Karpas-422 (cell line): ENCODE data around the gene IKZF3. TPM values are rescaled to one million over a fixed set of nuclear protein-coding genes. Genes with fewer than 3 reads are reported as not detected.
"Not testable (repeated sequence)": the region's sequence is repeated elsewhere in the genome, so short reads cannot be mapped to it uniquely, and the experiment has no call there.

Source experiments
- DNase-seq: peaks from one replicate; pipeline ENCODE4 v3.0.0-alpha.2; 2015
- H2AFZ ChIP-seq: fragments of 200-600 bp; sonication (generic); 2 replicates; pipeline ENCODE4 v1.6.1; 2014; ENCODE audit warnings: antibody characterized with exemption, low read length, mixed read lengths
- H3K27ac ChIP-seq: fragments of 200-600 bp; sonication (generic); 2 replicates; pipeline ENCODE4 v1.5.1; 2014; ENCODE audit warnings: mild to moderate bottlenecking, low read length, moderate library complexity
- H3K27me3 ChIP-seq: fragments of 200-600 bp; sonication (generic); 2 replicates; pipeline ENCODE4 v1.6.1; 2014; ENCODE audit warnings: low read length, mixed read lengths
- H3K36me3 ChIP-seq: fragments of 200-600 bp; sonication (generic); 2 replicates; pipeline ENCODE4 v1.6.1; 2014; ENCODE audit warnings: low read length, mixed read lengths; ENCODE audit not compliant: insufficient read depth
- H3K4me1 ChIP-seq: fragments of 200-600 bp; sonication (generic); 2 replicates; pipeline ENCODE4 v1.6.1; 2014; ENCODE audit warnings: mild to moderate bottlenecking, low read length, mixed read lengths
- H3K4me2 ChIP-seq: fragments of 200-600 bp; sonication (generic); 2 replicates; pipeline ENCODE4 v1.6.1; 2014; ENCODE audit warnings: low read length, low read depth, mild to moderate bottlenecking; ENCODE audit not compliant: poor library complexity, severe bottlenecking
- H3K4me3 ChIP-seq: fragments of 200-600 bp; sonication (generic); 2 replicates; pipeline ENCODE4 v1.5.1; 2014; ENCODE audit warnings: mild to moderate bottlenecking, antibody characterized with exemption, low read length, mixed read lengths
- H3K79me2 ChIP-seq: fragments of 200-600 bp; sonication (generic); 2 replicates; pipeline ENCODE4 v1.6.1; 2014; ENCODE audit warnings: mild to moderate bottlenecking, low read length, mixed read lengths
- H3K9ac ChIP-seq: fragments of 200-600 bp; sonication (generic); 2 replicates; pipeline ENCODE4 v1.6.0; 2014; ENCODE audit warnings: low read length
- H3K9me2 ChIP-seq: fragments of 200-600 bp; sonication (generic), shearing (Covaris generic); replicated peaks from 2 replicates; pipeline ENCODE4 v1.6.0; 2014; ENCODE audit warnings: mild to moderate bottlenecking, low read length, moderate library complexity; ENCODE audit not compliant: insufficient read depth
- H3K9me3 ChIP-seq: fragments of 300-700, 200-600 bp; sonication (generic); 2 replicates; pipeline ENCODE4 v1.6.1; 2014; ENCODE audit warnings: low read length, mixed read lengths
- H4K20me1 ChIP-seq: fragments of 200-600 bp; sonication (generic); 2 replicates; pipeline ENCODE4 v1.6.1; 2014; ENCODE audit warnings: mild to moderate bottlenecking, antibody characterized with exemption, low read length, low read depth; ENCODE audit not compliant: insufficient read depth
- total RNA-seq: library from RNA; depleted of rRNA; stranded (reverse); fragments of >200 nt; shearing (Covaris generic); gene quantifications from 2 replicates; pipeline ENCODE4 v1.2.3, GENCODE V29; 2014; ENCODE audit warnings: low replicate concordance

Gene IKZF3
- total RNA-seq, 1 experiment from 2014 or later: 137 TPM

GRCh38 chr17:39867084-39867879 is 3.2 kb upstream of the IKZF3 start:
- H3K4me3 ChIP-seq: no peak overlapping the region
- no peaks in the 10 kb centered on the region for H3K9me3 ChIP-seq
- peaks cover 25% of the 10 kb centered on the region for H3K79me2 ChIP-seq
- no peaks in the 10 kb centered on the region for H3K36me3 ChIP-seq
- H3K27me3 ChIP-seq: no peaks in the 10 kb centered on the region
- H3K4me2 ChIP-seq: no peak overlapping the region
- H3K9ac ChIP-seq: no peak overlapping the region
- H4K20me1 ChIP-seq: no peaks in the 10 kb centered on the region
- H3K9me2 ChIP-seq: no peaks in the 10 kb centered on the region
- H2AFZ ChIP-seq: peak overlapping the region; percentile 80
- no peak for DNase-seq
- H3K27ac ChIP-seq: peak overlapping the region; percentile 98
- peaks cover 61% of the 10 kb centered on the region for H3K4me1 ChIP-seq

GRCh38 chr17:39866013-39866730 is 2.1 kb upstream of the IKZF3 start:
- Histone ChIP-seq H3K9me3 (no peaks in the 10 kb centered on the region), H3K4me2 (peak overlapping the region; percentile 99), H3K4me3 (peak overlapping the region; percentile 3; the same call in 1 of the 2 replicates), H3K79me2 (peaks cover 36% of the 10 kb centered on the region), H2AFZ (no peak overlapping the region), H4K20me1 (no peaks in the 10 kb centered on the region), H3K9ac (peak overlapping the region; percentile 53), H3K27ac (peak overlapping the region; percentile 98), H3K27me3 (no peaks in the 10 kb centered on the region), H3K9me2 (no peaks in the 10 kb centered on the region), H3K4me1 (peaks cover 61% of the 10 kb centered on the region), H3K36me3 (peaks cover 4% of the 10 kb centered on the region; the same call in 1 of the 2 replicates)
- no peak for DNase-seq

GRCh38 chr17:39863244-39863917 is 731 bp downstream of the IKZF3 start:
- peak overlapping the region; percentile 89 for H3K9ac ChIP-seq
- H3K9me2 ChIP-seq: no peaks in the 10 kb centered on the region
- H2AFZ ChIP-seq: no peak overlapping the region
- peak overlapping the region; percentile 84 for H3K4me3 ChIP-seq
- peak overlapping the region; percentile 99 for H3K4me2 ChIP-seq
- H3K9me3 ChIP-seq: no peaks in the 10 kb centered on the region
- peaks cover 63% of the 10 kb centered on the region for H3K79me2 ChIP-seq
- peak overlapping the region; percentile 98 for H3K27ac ChIP-seq
- no peaks in the 10 kb centered on the region for H3K27me3 ChIP-seq
- no peaks in the 10 kb centered on the region for H4K20me1 ChIP-seq
- H3K36me3 ChIP-seq: peaks cover 25% of the 10 kb centered on the region
- DNase-seq: peak; percentile 83
- peaks cover 62% of the 10 kb centered on the region for H3K4me1 ChIP-seq

GRCh38 chr17:39861235-39861634 is 2.9 kb downstream of the IKZF3 start:
- peak overlapping the region; percentile 84 for H3K4me3 ChIP-seq
- H3K9me3 ChIP-seq: no peaks in the 10 kb centered on the region
- peak overlapping the region; percentile 89 for H3K9ac ChIP-seq
- H3K4me1 ChIP-seq: peaks cover 61% of the 10 kb centered on the region
- H3K27me3 ChIP-seq: no peaks in the 10 kb centered on the region
- H3K36me3 ChIP-seq: peaks cover 41% of the 10 kb centered on the region
- no peak overlapping the region for H2AFZ ChIP-seq
- DNase-seq: peak; percentile 62
- H3K4me2 ChIP-seq: peak overlapping the region; percentile 99
- no peaks in the 10 kb centered on the region for H3K9me2 ChIP-seq
- H3K79me2 ChIP-seq: peaks cover 83% of the 10 kb centered on the region
- H4K20me1 ChIP-seq: no peaks in the 10 kb centered on the region
- H3K27ac ChIP-seq: peak overlapping the region; percentile 98

- H3K9me2 ChIP-seq, H3K27ac ChIP-seq, H3K9ac ChIP-seq, H3K9me3 ChIP-seq, H3K27me3 ChIP-seq, DNase-seq, H4K20me1 ChIP-seq, H3K4me2 ChIP-seq, H3K4me3 ChIP-seq, H2AFZ ChIP-seq: not testable (repeated sequence)
- Histone ChIP-seq H3K79me2 (peaks cover 95% of the 10 kb centered on the region), H3K36me3 (peaks cover 74% of the 10 kb centered on the region), H3K4me1 (peaks cover 25% of the 10 kb centered on the region)
Observed at GRCh38 chr17:39855911-39856649, 8.0 kb downstream of the IKZF3 start.

GRCh38 chr17:39854909-39855308 is 9.2 kb downstream of the IKZF3 start:
- H3K4me1 ChIP-seq: peaks cover 15% of the 10 kb centered on the region
- DNase-seq: no peak
- no peaks in the 10 kb centered on the region for H3K27me3 ChIP-seq
- peak overlapping the region; percentile 47 for H3K27ac ChIP-seq
- H3K4me2 ChIP-seq: no peak overlapping the region
- H3K79me2 ChIP-seq: peaks cover 86% of the 10 kb centered on the region
- H4K20me1 ChIP-seq: no peaks in the 10 kb centered on the region
- H3K9me3 ChIP-seq: peaks cover 4% of the 10 kb centered on the region
- no peak overlapping the region for H3K9ac ChIP-seq
- H3K36me3 ChIP-seq: peaks cover 67% of the 10 kb centered on the region
- no peak overlapping the region for H3K4me3 ChIP-seq
- H2AFZ ChIP-seq: no peak overlapping the region
- H3K9me2 ChIP-seq: no peaks in the 10 kb centered on the region

- Histone ChIP-seq H3K27me3 (no peaks in the 10 kb centered on the region), H3K4me1 (peaks cover 24% of the 10 kb centered on the region), H2AFZ (no peak overlapping the region), H3K36me3 (peaks cover 64% of the 10 kb centered on the region), H4K20me1 (no peaks in the 10 kb centered on the region), H3K79me2 (peaks cover 86% of the 10 kb centered on the region), H3K9me3 (peaks cover 4% of the 10 kb centered on the region), H3K9me2 (no peaks in the 10 kb centered on the region), H3K4me2 (no peak overlapping the region), H3K27ac (no peak overlapping the region), H3K4me3 (no peak overlapping the region), H3K9ac (no peak overlapping the region)
- no peak for DNase-seq
Observed at GRCh38 chr17:39852239-39852638, 11.9 kb downstream of the IKZF3 start.
